NCI-H2227 (cell line): ENCODE results near the gene DNER.

ENCODE experiments used
- DNase-seq: peaks from one replicate; lab custom pipeline; 2025; ENCODE audit not compliant: unreplicated experiment; lab: John Stamatoyannopoulos, UW

Gene DNER

DNA sequence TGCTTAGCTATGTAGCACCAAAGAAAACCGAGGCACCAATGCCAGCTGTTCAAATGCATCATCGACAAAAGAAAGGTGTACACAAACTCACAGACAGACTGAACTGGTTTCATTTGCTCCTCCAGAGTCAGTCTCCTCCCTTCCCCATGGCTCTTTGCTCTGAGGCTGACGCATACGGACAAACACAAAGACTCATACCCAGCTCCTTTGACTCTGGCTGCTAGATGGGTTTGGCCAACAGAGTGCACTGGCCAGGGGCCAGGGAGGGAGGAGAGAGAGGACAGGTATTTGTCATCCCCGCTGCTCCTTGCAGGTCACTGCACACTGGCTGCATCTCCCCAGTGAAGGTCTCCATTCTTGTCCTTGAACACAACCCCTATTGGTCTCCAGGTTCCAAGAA, 40.7 kb downstream of the DNER start:
- no peak for DNase-seq

DNA sequence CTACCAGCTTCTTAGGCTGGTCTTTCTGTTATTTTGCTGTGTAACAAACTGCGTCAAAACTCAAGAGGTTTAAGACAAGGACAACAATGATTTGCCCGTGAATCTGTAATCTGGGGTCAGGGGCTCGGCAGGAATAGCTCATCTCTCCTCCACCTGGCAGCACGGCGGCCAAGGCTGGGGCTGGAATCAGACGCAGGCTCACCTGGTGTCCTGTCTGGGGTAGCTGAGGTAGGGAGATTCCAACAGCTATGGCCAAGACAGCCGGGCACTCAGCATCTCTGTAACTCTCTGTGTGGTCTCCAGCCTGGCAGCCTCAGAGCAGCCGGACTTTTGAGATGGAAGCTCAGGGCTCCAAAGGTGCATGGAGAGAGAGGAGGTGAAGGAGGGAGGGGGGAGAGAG, 42.3 kb downstream of the DNER start:
- DNase-seq, result no peak

GRCh38 chr2:229669841-229670240, 44.5 kb downstream of the DNER start:
- no peak for DNase-seq

GRCh38 chr2:229666811-229667210, 47.5 kb downstream of the DNER start:
- no peak for DNase-seq

- DNase-seq, result no peak
These were observed 49.2 kb downstream of the DNER start for GRCh38 chr2:229665158-229665557.

- no peak for DNase-seq
These were observed 52.9 kb downstream of the DNER start for GRCh38 chr2:229661478-229661877.

GRCh38 chr2:229660951-229661350, 53.4 kb downstream of the DNER start:
- DNase-seq, result no peak

DNA sequence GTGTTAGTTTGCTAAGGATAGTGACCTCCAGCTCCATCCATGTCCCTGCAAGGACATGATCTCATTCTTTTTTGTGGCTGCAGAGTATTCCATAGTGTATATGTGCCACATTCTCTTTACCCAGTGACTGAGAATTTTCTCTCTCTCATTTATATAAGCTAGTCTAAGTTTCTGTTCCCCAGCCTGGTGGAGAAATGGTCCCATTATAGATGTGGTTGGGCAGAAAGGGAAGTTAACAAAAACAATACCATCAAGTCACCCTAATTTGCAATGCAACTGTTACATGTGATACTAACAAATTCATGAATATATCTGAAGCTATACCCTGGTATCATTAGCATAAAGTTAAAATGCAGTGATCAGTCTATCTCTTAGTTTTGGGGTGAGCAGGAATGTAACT, 54.0 kb downstream of the DNER start:
- no peak for DNase-seq

- no peak for DNase-seq
These were observed 56.4 kb downstream of the DNER start for GRCh38 chr2:229658004-229658403.

DNA sequence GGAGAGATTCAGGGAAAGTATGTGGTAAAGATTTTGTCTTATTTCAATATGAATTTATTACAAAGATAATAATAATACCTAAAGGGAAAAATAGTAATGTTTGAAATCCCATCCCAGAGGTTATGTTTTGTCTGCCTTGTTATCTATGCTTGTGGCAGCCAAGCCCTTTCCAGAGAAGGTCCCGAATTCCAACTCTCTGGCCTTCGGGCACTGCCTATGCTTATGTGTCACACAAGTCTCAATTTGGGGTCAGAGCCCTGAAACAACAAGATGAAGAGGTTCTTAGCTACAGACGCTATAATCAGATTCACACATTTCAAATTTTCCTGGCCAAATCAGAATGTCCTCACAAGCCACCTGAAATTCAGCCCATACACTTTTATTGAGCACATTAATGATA, 59.9 kb downstream of the DNER start:
- no peak for DNase-seq

GRCh38 chr2:229653531-229653930, 60.8 kb downstream of the DNER start:
- no peak for DNase-seq

GRCh38 chr2:229652796-229653195, 61.6 kb downstream of the DNER start:
- DNase-seq, result no peak

GRCh38 chr2:229650901-229651300, 63.5 kb downstream of the DNER start:
- no peak for DNase-seq

DNA sequence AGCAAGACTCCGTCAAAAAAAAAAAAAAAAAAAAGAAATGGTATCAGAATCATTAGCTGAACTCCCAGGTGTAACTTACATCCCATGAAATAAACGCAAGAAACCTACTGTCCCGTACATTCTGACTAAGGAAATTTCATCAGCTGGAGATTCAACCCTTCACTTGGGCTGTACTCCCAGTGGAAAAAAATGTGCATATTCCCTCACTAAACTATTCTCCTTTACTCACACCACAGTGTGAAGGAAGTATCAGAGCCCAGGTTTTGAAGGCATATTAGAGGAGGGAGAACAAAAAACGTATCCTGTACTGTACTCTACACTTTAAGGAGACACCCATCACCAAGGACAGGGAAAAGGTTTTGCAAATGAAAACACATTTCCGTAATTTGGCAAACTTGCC, 64.3 kb downstream of the DNER start:
- no peak for DNase-seq

- no peak for DNase-seq
These were observed 68.1 kb downstream of the DNER start for GRCh38 chr2:229646186-229646723.

- DNase-seq, result no peak
These were observed 72.0 kb downstream of the DNER start for GRCh38 chr2:229642371-229642770.

- DNase-seq, result no peak
These were observed 72.7 kb downstream of the DNER start for GRCh38 chr2:229641676-229642075.

DNA sequence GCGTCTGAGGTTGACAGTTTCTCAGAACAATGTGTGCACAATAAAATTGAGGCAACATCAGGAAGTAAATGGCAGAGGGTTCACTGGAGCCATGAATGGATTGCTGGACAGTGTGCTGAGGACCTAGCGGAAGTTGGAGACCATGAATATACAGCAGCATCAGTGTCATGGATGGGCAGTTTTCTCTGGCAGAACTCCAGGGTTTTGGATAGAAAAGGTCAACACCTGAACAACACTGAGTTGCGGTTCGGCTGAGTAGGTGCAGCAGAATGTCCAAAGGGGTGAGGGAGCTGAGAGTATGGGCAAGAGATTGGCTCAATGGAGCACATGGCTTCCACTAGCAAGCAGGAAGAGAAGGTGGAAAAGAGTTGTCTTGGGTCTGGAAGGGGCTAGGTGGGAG, 73.7 kb downstream of the DNER start:
- no peak for DNase-seq

- no peak for DNase-seq
These were observed 77.8 kb downstream of the DNER start for GRCh38 chr2:229636571-229636970.

DNA sequence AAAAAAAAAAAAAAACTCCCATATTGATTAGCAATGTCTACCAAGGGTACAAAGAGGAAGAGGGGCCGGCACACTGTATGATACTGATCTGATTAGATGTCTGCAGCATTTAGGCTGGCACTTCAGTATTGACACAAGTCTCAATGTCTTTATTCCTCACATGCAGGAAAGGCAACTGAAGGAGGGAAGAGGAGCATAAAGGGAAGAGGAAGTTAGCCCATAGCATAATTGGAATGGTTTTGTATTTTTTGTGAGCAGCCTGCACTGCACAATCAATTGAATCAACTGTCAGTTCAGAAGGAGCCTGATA, 79.0 kb downstream of the DNER start:
- no peak for DNase-seq

- DNase-seq, result peak; percentile 2
These were observed 79.6 kb downstream of the DNER start for GRCh38 chr2:229634601-229635370.

GRCh38 chr2:229633556-229633955, 80.8 kb downstream of the DNER start:
- no peak for DNase-seq

DNA sequence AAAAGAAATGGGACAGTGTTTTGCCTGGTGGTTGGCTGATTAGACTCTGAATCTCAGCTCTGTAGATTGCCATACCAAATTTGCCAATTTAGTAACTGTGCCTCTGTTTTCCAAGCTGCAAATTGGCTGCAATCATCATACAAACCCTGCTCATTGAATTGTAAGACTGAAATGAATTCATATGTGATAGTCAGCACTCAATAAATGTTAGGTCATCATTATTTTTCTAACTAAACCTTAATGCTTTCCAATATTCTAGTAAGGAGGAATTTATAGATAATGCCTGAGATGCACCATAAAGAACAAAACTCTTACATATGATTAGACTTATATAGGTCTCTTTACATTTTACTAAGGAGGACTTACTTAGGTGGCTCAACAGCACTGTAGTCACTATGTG, 85.3 kb downstream of the DNER start:
- no peak for DNase-seq
